Measurements from ENCODE around the gene TMEM151B.
A peak's percentile ranks its signal among the peaks of the same experiment; 100 is the strongest.

Gene TMEM151B

DNA sequence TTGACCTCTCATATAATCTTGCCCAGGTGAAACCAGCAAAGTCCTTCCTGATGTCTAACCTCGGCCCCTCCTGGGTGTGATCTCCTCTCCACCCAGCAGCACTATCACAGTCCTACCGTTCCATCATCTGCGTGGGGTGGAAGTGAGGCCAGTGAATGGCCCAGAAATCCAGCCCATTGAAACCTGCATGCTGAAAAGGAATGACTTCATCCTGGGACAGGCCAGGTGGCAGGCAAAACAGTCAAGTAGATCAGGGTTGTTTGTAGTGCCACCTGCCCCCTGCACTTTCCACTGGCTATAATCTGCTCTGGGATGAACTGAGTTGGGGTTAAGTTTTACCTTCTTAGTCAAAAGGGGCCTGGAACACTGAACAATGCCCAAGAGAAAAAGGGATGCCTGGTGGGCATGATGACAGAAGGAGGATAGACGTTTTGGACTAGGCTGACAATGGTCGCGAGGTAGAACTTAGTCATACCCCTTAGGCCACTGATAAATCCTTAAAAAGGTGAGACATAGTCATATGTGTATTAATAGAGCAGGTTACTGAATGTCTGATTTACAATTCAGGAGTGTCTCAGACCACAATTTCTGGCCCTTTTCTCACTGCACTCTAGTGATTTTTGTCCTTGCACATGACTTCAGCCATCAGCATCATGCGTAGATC, 31.4 kb upstream of the TMEM151B start:
- H3K4me1 ChIP-seq: peaks cover 0 to 42% (median 30%) of the 10 kb centered on the region in 4 donors
- TF ChIP-seq, protein P1, sequence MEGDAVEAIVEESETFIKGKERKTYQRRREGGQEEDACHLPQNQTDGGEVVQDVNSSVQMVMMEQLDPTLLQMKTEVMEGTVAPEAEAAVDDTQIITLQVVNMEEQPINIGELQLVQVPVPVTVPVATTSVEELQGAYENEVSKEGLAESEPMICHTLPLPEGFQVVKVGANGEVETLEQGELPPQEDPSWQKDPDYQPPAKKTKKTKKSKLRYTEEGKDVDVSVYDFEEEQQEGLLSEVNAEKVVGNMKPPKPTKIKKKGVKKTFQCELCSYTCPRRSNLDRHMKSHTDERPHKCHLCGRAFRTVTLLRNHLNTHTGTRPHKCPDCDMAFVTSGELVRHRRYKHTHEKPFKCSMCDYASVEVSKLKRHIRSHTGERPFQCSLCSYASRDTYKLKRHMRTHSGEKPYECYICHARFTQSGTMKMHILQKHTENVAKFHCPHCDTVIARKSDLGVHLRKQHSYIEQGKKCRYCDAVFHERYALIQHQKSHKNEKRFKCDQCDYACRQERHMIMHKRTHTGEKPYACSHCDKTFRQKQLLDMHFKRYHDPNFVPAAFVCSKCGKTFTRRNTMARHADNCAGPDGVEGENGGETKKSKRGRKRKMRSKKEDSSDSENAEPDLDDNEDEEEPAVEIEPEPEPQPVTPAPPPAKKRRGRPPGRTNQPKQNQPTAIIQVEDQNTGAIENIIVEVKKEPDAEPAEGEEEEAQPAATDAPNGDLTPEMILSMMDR (IDR thresholded peaks at IDR 0.05): no peak
- H3K27me3 ChIP-seq: no peaks in the 10 kb centered on the region
- intact Hi-C loops (cut with DNase I; ENCODE audit: low total_unique reads): no loop called here
- no peaks in the 10 kb centered on the region for H3K36me3 ChIP-seq
- peak overlapping the region; percentile 94 to 99 for H3K27ac ChIP-seq
- no peak for DNase-seq
- H3K4me3 ChIP-seq: no peak overlapping the region
- no peaks in the 10 kb centered on the region for H3K9me3 ChIP-seq

DNA sequence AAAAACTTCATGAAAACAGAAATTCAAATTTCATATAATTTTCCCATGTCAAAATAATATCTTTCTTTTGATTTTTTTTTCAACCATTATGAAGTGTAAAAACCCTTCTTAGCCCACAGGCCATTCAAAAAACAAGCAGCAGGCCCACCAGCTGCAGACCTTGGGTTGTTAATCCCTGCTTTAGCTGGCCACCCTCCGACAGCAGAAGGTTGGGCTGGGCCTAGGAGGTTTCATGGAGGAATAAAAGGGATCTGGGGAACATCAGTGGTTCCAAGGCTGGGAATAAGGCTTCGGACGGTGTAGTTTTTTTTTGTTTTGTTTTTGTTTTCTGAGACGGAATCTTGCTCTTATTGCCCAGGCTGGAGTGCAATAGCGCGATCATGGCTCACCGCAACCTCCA, 26.9 kb upstream of the TMEM151B start:
- Histone ChIP-seq H3K27ac (no peak overlapping the region), H3K4me1 (peaks cover 0 to 15% (median 8%) of the 10 kb centered on the region in 4 donors), H3K27me3 (no peaks in the 10 kb centered on the region), H3K4me3 (no peak overlapping the region), H3K36me3 (no peaks in the 10 kb centered on the region), H3K9me3 (no peaks in the 10 kb centered on the region)
- DNase-seq: no peak
- intact Hi-C loops (cut with DNase I; ENCODE audit: low total_unique reads): no loop called here
- TF ChIP-seq, protein P1 (IDR thresholded peaks at IDR 0.05): no peak

DNA sequence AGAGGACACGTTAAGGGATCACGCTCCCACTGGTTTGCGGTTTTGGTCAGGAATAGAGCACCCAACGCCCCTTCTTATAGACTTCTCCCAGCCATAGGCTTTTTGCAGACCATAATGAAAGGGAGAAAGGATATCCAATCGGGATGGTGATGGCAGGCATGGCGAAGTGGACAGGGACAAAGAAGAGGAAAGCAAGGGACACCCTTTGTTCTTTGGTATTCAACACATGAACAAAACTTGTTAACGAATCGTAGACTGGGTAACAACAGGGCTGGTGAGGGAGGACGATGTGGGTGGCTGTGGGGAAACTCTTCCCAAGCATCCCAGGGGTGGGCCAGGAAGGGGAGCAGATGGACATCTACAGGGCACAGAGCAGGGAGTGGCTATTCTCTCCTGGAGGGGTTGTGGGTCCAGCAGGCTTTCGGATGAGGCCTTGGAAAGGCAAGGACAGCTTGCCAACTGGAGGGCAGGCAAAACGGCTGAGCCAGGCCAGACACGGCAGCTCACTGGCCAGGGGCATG, 24.8 kb upstream of the TMEM151B start:
- Histone ChIP-seq H3K27me3 (no peaks in the 10 kb centered on the region), H3K27ac (peak overlapping the region; percentile 97 to 98), H3K9me3 (no peaks in the 10 kb centered on the region), H3K4me3 (peak overlapping the region; percentile 71 to 74), H3K4me1 (peaks cover 0 to 30% (median 23%) of the 10 kb centered on the region in 4 donors), H3K36me3 (peaks cover 16 to 20% (median 19%) of the 10 kb centered on the region in 3 donors)
- no peak for DNase-seq
- TF ChIP-seq, protein P1 (IDR thresholded peaks at IDR 0.05): no peak
- intact Hi-C loops (cut with DNase I; ENCODE audit: low total_unique reads): no loop called here

- Histone ChIP-seq H3K9me3 (no peaks in the 10 kb centered on the region), H3K4me3 (peak overlapping the region; percentile 71 to 74), H3K36me3 (peaks cover 23 to 27% (median 26%) of the 10 kb centered on the region in 3 donors), H3K4me1 (peaks cover 0 to 36% (median 26%) of the 10 kb centered on the region in 4 donors), H3K27ac (peak overlapping the region; percentile 97 to 98), H3K27me3 (no peaks in the 10 kb centered on the region)
- intact Hi-C loops (cut with DNase I; ENCODE audit: low total_unique reads): no loop called here
- TF ChIP-seq, protein P1 (IDR thresholded peaks at IDR 0.05): no peak
- DNase-seq: peak; percentile 84 to 94
Measured at GRCh38 chr6:44245912-44246662, 24.2 kb upstream of the TMEM151B start.

GRCh38 chr6:44246663-44247337, 23.4 kb upstream of the TMEM151B start, which contains the start of gene HSP90AB1:
TSS of gene HSP90AB1 (plus strand) at chr6:44247101. CDS start at chr6:44248630, 1,529 bp downstream.
- peak; percentile 98 for DNase-seq
- intact Hi-C loops (cut with DNase I; ENCODE audit: low total_unique reads): no loop called here
- peaks cover 0 to 37% (median 28%) of the 10 kb centered on the region in 4 donors for H3K4me1 ChIP-seq
- H3K9me3 ChIP-seq: no peaks in the 10 kb centered on the region
- H3K36me3 ChIP-seq: peaks cover 30 to 34% (median 33%) of the 10 kb centered on the region in 3 donors
- TF ChIP-seq, protein P1 (IDR thresholded peaks at IDR 0.05): no peak
- peak within 1 kb of the TSS; percentile 71 to 74 for H3K4me3 ChIP-seq
- peak within 1 kb of the TSS; percentile 97 to 98 for H3K27ac ChIP-seq
- H3K27me3 ChIP-seq: no peaks in the 10 kb centered on the region

All from tibial artery (tissue), 4 donors.